HG03565 (cell line): ENCODE data around the gene PDILT.
"Not testable (repeated sequence)": the region's sequence is repeated elsewhere in the genome, so short reads cannot be mapped to it uniquely, and the experiment has no call there.

Experiments
- ATAC-seq: cut with Tn5 transposase; IDR thresholded peaks from one replicate; pipeline ENCODE4 v1.9.1; 2021; ENCODE audit warnings: mild to moderate bottlenecking, moderate library complexity; ENCODE audit not compliant: unreplicated experiment

Gene PDILT

GRCh38 chr16:20404637-20405036, at the start of gene PDILT:
TSS of gene PDILT (minus strand) at chr16:20404737. CDS start at chr16:20399300, 5,437 bp downstream.
- no peak for ATAC-seq

GRCh38 chr16:20453633-20454032, 49.1 kb upstream of the PDILT start:
- not testable (repeated sequence) for ATAC-seq

GRCh38 chr16:20451364-20451763, 46.8 kb upstream of the PDILT start, which contains the start of gene ACSM2A:
TSS of gene ACSM2A (plus strand) at chr16:20451521. CDS start at chr16:20460115, 8,594 bp downstream.
- not testable (repeated sequence) for ATAC-seq

- ATAC-seq, result not testable (repeated sequence)
These were observed 42.3 kb upstream of the PDILT start for GRCh38 chr16:20446652-20447393.

GRCh38 chr16:20441859-20442258, 37.3 kb upstream of the PDILT start:
- ATAC-seq, result not testable (repeated sequence)

- ATAC-seq, result no peak
These were observed 36.7 kb upstream of the PDILT start for GRCh38 chr16:20441191-20441590.

GRCh38 chr16:20440731-20441130, 36.2 kb upstream of the PDILT start:
- not testable (repeated sequence) for ATAC-seq

- ATAC-seq, result not testable (repeated sequence)
These were observed 35.3 kb upstream of the PDILT start for GRCh38 chr16:20439820-20440231.

- ATAC-seq, result not testable (repeated sequence)
These were observed 34.4 kb upstream of the PDILT start for GRCh38 chr16:20438950-20439349.

GRCh38 chr16:20430948-20431347, 26.4 kb upstream of the PDILT start:
- ATAC-seq, result no peak

GRCh38 chr16:20430480-20430879, 25.9 kb upstream of the PDILT start:
- ATAC-seq, result not testable (repeated sequence)

- not testable (repeated sequence) for ATAC-seq
These were observed 25.0 kb upstream of the PDILT start for GRCh38 chr16:20429499-20429898.

- not testable (repeated sequence) for ATAC-seq
These were observed 22.9 kb upstream of the PDILT start for GRCh38 chr16:20427401-20427797.

GRCh38 chr16:20424129-20424866, 19.8 kb upstream of the PDILT start:
- no peak for ATAC-seq

- ATAC-seq, result not testable (repeated sequence)
These were observed 19.2 kb upstream of the PDILT start for GRCh38 chr16:20423772-20424128.

GRCh38 chr16:20421748-20422147, 17.2 kb upstream of the PDILT start:
- not testable (repeated sequence) for ATAC-seq

- not testable (repeated sequence) for ATAC-seq
These were observed 14.6 kb upstream of the PDILT start for GRCh38 chr16:20419093-20419492.

GRCh38 chr16:20415541-20415940, 11.0 kb upstream of the PDILT start:
- no peak for ATAC-seq

- ATAC-seq, result no peak
These were observed 6.5 kb upstream of the PDILT start for GRCh38 chr16:20411055-20411454.

- peak; percentile 80 for ATAC-seq
These were observed 5.7 kb upstream of the PDILT start for GRCh38 chr16:20410121-20410723.

GRCh38 chr16:20409398-20410120, 5.0 kb upstream of the PDILT start, which contains the start of gene ACSM5:
TSS of gene ACSM5 (plus strand) at chr16:20409534. CDS start at chr16:20411485, 1,951 bp downstream.
- ATAC-seq, result peak; percentile 30
